Activated CD8-positive, alpha-beta memory T cell treated with anti-CD3 and anti-CD28 coated beads, Interleukin-2, amount 50 U/mL, for 24 hours (primary cell): Measurements from ENCODE around the gene KRTCAP2.
"Not testable (repeated sequence)": the region's sequence is repeated elsewhere in the genome, so short reads cannot be mapped to it uniquely, and the experiment has no call there.

Source experiments
- DNase-seq: peaks from one replicate; pipeline ENCODE4 v3.0.0-alpha.2; 2020; ENCODE audit errors: extremely low read depth

The KRTCAP2 gene

GRCh38 chr1:155168456-155169210 is 4.5 kb downstream of the KRTCAP2 start:
- no peak for DNase-seq

DNA sequence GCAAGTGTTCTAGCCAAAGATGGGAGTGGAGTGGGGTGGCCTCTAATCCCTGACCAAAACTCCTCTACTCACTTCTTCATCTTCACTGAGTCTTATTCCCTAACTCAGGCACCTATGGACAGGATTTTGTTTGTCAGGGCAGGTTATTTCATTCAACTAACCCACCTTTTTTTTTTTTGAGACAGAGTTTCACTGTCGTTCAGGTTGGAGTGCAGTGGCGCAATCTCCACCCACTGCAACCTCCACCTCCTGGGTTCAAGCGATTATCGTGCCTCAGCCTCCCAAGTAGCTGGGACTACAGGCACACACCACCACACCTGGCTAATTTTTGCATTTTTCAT is 5.0 kb downstream of the KRTCAP2 start:
- not testable (repeated sequence) for DNase-seq

DNA sequence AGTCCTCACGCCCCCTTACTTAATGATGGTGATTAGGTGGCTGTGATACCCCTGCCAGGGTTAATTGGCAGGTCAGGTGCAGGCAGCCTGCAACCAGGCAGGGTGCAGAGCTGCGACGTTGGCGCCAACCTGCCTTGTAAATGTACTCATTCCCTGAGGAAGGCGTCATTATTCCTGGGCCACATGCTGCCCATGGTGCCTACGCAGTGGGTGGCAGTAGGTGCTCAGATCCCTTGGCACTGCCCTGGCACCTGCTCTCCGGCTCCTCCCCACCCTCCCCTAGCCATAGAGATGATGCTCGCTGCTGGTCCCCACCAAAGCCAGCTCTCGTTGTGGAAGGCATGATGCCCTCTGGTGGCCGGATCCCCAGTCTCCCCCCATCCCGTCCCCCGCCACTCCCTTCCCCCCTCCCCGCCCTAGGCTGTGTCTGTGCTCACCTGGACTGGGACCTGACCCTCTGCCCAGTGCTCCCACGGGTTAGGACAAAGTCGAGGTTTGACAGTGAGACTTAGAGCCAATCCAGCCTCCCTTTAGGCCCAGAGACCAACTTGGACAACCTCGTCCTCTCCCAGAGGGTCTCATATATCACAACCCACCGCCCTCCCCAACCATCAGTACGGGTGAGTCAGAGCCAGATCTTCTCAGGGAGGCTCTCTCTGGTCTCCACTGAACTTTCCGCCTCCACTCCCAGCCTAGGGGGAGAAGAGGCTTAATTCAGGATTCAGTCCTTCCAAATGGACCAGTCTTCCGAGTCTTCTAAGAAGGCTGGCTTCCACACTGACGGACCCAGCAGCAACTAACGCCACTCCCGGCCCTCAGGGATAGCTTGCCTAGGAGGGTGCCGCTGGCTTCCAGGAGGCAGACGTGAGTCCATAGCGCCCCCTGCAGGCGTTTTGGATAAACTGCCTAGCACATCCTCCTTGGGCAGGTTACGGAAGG is 5.7 kb downstream of the KRTCAP2 start:
- DNase-seq = peak; percentile 74

GRCh38 chr1:155166471-155167165 is 6.5 kb downstream of the KRTCAP2 start:
- DNase-seq = no peak

- DNase-seq = no peak
Measured at GRCh38 chr1:155166051-155166470, 7.0 kb downstream of the KRTCAP2 start.

DNA sequence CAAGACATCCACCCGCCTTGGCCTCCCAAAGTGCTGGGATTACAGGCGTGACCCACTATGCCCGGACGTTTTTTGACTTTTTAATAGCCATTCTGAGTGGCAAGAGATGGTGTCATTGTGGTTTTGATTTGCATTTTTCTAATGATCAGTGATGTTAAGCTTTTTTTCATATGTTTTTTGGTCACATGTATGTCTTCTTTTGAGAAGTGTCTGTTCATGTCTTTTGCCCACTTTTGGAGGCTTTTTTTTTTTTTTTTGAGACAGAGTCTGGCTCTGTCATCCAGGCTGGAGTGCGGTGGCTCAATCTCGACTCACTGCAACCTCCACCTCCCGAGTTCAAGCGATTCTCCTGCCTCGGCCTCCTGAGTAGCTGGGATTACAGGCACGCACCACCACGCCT is 8.5 kb downstream of the KRTCAP2 start:
- DNase-seq = not testable (repeated sequence)

DNA sequence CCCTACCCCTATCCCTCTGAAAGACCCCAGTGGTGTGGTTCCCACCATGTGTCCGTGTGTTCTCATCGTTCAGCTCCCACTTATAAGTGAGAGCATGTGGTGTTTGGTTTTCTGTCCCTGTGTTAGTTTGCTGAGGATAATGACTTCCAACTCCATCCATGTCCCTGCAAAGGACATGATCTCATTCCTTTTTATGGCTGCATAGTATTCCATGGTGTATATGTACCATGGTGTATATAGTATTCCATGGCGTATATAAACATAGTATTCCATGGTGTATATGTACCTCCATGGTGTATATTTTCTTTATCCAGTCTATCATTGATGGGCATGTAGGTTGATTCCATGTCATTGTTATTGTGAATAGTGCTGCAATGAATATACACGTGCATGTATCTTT is 9.3 kb downstream of the KRTCAP2 start:
- DNase-seq = not testable (repeated sequence)

DNA sequence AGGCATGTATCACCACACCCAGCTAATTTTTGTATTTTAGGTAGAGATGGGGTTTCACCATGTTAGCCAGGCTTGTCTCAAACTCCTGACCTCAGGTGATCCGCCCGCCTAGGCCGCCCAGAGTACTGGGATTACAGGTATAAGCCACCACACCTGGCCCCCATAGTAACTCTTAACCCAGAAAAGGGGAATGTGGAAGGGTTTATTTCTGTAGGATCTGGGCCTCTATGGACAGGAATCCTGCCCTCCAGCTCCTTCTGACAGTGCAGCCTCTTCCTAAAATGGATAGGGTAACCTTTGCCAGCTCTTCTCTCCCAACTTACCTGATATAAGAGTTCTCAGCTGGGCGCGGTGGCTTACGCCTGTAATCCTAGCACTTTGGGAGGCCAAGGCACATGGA is 10.5 kb downstream of the KRTCAP2 start:
- DNase-seq = not testable (repeated sequence)

DNA sequence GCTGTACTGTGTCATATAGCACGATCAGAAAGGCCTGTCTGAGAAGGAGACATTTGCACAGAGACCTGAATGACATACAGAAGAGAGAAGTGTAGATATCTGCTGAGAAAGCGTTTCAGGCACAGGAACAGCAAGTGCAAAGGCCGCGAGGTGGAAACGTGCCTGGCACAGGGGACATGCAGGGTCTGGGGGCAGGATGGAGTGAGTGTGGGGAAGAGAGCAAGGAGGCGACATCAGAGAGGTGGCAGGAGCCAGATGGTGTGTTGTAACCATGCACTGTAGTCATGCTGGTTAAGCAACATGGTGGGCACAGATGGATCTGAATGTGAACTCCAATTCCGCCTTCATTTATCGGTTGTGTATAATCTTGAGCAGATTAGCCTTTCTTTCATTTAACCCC is 13.0 kb downstream of the KRTCAP2 start:
- DNase-seq = no peak

- no peak for DNase-seq
Measured at GRCh38 chr1:155158991-155159390, 14.1 kb downstream of the KRTCAP2 start.

GRCh38 chr1:155155996-155156643 is 17.0 kb downstream of the KRTCAP2 start:
- DNase-seq = not testable (repeated sequence)

GRCh38 chr1:155145491-155145890 is 27.6 kb downstream of the KRTCAP2 start:
- DNase-seq = no peak

GRCh38 chr1:155141749-155142148 is 31.4 kb downstream of the KRTCAP2 start:
- no peak for DNase-seq

DNA sequence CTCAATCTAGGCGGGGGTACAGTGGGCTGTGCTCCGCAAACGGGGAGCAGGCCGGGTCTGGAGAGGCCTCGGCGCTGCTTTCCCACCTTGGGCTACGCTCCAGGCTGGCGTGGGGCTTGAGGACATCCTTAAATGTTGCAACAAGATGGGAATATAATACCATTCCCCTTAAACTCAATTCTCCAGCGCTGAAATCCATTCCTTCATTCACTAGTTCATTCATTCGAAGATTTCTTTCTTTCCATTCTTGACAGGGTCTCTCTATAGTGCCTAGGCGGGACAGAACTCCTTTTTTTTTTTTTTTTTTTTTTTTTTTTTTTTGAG is 32.5 kb downstream of the KRTCAP2 start:
- DNase-seq = no peak

DNA sequence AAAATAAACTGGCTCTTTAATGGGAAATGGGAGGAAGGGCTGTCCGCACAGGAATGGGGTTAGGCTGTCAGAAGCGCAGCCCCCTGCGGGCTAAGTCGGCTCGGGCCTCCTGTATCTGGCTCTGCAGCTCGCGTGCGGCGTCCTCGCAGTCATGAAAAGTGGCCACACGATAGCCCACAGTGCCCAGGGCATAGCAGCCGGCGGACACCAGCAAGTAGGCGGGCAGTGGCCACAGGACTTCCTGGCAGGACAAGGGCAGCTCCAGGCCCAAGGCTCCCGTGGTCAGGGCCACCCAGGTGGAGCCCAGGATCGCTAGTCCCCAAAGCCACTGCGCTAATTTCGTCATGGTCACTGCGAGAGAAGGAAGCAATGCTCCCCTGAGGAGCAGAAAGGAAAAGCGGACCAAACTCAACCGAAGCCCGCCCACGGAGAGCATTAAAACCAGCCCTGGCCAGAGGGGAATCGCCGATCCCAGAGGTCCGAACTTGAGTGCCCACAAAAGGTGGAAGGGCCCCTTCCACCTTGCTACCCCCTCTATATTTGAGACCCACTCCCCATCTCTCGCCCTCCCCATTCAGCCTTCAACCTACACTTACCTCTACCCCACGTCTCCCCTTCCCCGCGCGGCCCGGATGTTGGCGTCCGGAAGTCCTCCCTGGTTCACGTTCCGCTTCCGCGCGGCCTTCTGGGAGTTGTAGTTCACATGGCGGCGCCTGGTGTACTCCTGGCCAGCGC is 33.0 kb downstream of the KRTCAP2 start, which contains the start of gene DPM3:
Gene DPM3 (minus strand): TSS at position 637 of the 735 bp plus-strand sequence. CDS start 291 bp downstream, at position 346.
- peak; percentile 81 for DNase-seq

- DNase-seq = no peak
Measured at GRCh38 chr1:155137154-155137949, 35.8 kb downstream of the KRTCAP2 start.

DNA sequence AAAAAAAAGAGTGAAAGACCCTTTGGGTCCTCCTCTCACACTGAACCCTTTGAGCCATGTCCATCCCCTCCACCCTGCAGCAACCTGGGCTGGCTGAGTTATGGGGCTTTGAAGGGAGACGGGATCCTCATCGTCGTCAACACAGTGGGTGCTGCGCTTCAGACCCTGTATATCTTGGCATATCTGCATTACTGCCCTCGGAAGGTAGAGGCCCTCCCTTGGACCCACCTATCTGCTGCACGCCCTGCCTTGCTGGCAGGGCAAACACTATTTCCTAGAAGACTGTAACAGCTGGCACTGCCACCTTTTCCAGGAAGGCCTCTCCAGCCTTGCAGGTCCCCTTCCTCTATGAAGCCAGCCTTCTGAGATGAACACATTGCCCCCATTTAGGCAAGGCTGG is 36.4 kb downstream of the KRTCAP2 start:
- DNase-seq = no peak

- peak; percentile 85 for DNase-seq
Measured at GRCh38 chr1:155135415-155136028, 37.6 kb downstream of the KRTCAP2 start, which contains the start of gene SLC50A1. SLC50A1 (plus strand) TSS chr1:155135852; CDS start chr1:155135912, 60 bp downstream.

- DNase-seq = no peak
Measured at GRCh38 chr1:155134880-155135414, 38.2 kb downstream of the KRTCAP2 start.
